HG02884 (cell line): ENCODE results near the gene NBAS.
"Not testable (repeated sequence)": the region's sequence is repeated elsewhere in the genome, so short reads cannot be mapped to it uniquely, and the experiment has no call there.

ENCODE experiments used
- ATAC-seq: cut with Tn5 transposase; IDR thresholded peaks from one replicate; pipeline ENCODE4 v1.9.1; 2021; ENCODE audit warnings: mild to moderate bottlenecking, moderate library complexity; ENCODE audit not compliant: unreplicated experiment

Gene NBAS

GRCh38 chr2:15561574-15562344 is 625 bp upstream of the NBAS start:
- ATAC-seq, result peak; percentile 27

GRCh38 chr2:15560140-15560987 is 770 bp downstream of the NBAS start:
- ATAC-seq, result peak; percentile 37

GRCh38 chr2:15559379-15560139 is 1.6 kb downstream of the NBAS start:
- no peak for ATAC-seq

GRCh38 chr2:15557887-15558311 is 3.2 kb downstream of the NBAS start:
- ATAC-seq, result no peak

- ATAC-seq, result no peak
Measured at GRCh38 chr2:15556311-15556930, 4.7 kb downstream of the NBAS start.

- ATAC-seq, result no peak
Measured at GRCh38 chr2:15555760-15556193, 5.4 kb downstream of the NBAS start.

GRCh38 chr2:15554525-15555218 is 6.5 kb downstream of the NBAS start:
- no peak for ATAC-seq

- ATAC-seq, result no peak
Measured at GRCh38 chr2:15553951-15554350, 7.2 kb downstream of the NBAS start.

- no peak for ATAC-seq
Measured at GRCh38 chr2:15553519-15553918, 7.6 kb downstream of the NBAS start.

- ATAC-seq, result no peak
Measured at GRCh38 chr2:15548974-15549373, 12.2 kb downstream of the NBAS start.

- ATAC-seq, result no peak
Measured at GRCh38 chr2:15547115-15547876, 13.8 kb downstream of the NBAS start.

GRCh38 chr2:15546297-15547098 is 14.6 kb downstream of the NBAS start:
- ATAC-seq, result no peak

GRCh38 chr2:15544227-15544626 is 16.9 kb downstream of the NBAS start:
- ATAC-seq, result no peak

- no peak for ATAC-seq
Measured at GRCh38 chr2:15543541-15543940, 17.6 kb downstream of the NBAS start.

- ATAC-seq, result no peak
Measured at GRCh38 chr2:15543053-15543452, 18.1 kb downstream of the NBAS start.

GRCh38 chr2:15542269-15542668 is 18.9 kb downstream of the NBAS start:
- ATAC-seq, result not testable (repeated sequence)

GRCh38 chr2:15540523-15540922 is 20.6 kb downstream of the NBAS start:
- not testable (repeated sequence) for ATAC-seq

- ATAC-seq, result peak; percentile 70
Measured at GRCh38 chr2:15539999-15540398, 21.1 kb downstream of the NBAS start.

- ATAC-seq, result no peak
Measured at GRCh38 chr2:15538792-15539191, 22.3 kb downstream of the NBAS start.
